Immature natural killer cell (primary cell): ENCODE data around the gene AEN. TPM values are rescaled to one million over a fixed set of nuclear protein-coding genes. Genes with fewer than 3 reads are reported as not detected.
"Not testable (repeated sequence)": the region's sequence is repeated elsewhere in the genome, so short reads cannot be mapped to it uniquely, and the experiment has no call there.

Experiments used
- DNase-seq, 3 donors: peaks; one replicate each; pipeline ENCODE4 v3.0.0; 2022; ENCODE audit warnings: mixed read lengths in 1 of 3
- H3K27ac Mint-ChIP-seq, 6 donors: one replicate each; pipeline ENCODE4 v1.8.0; 2020; ENCODE audit warnings: mixed read lengths in 6 of 6, mild to moderate bottlenecking in 5 of 6, inconsistent platforms in 4 of 6, moderate library complexity in 3 of 6
- H3K27me3 Mint-ChIP-seq, 3 donors: one replicate each; pipeline ENCODE4 v1.8.0; 2020 to 2021; ENCODE audit warnings: low read depth in 3 of 3, mild to moderate bottlenecking in 3 of 3, mixed read lengths in 3 of 3, moderate library complexity in 3 of 3, inconsistent platforms in 1 of 3
- H3K36me3 Mint-ChIP-seq, 3 donors: one replicate each; pipeline ENCODE4 v1.8.0; 2020; ENCODE audit warnings: mixed read lengths in 3 of 3, inconsistent platforms in 2 of 3, mild to moderate bottlenecking in 2 of 3
- H3K4me1 Mint-ChIP-seq, 2 donors: one replicate each; pipeline ENCODE4 v1.8.0; 2020; ENCODE audit warnings: inconsistent platforms in 2 of 2, mild to moderate bottlenecking in 2 of 2, mixed read lengths in 2 of 2, moderate library complexity in 1 of 2
- H3K4me3 Mint-ChIP-seq, 5 donors: one replicate each; pipeline ENCODE4 v1.8.0; 2020; ENCODE audit warnings: mild to moderate bottlenecking in 5 of 5, mixed read lengths in 5 of 5, inconsistent platforms in 3 of 5, moderate library complexity in 3 of 5
- H3K9me3 Mint-ChIP-seq, 6 donors: one replicate each; pipeline ENCODE4 v1.8.0; 2020; ENCODE audit warnings: mild to moderate bottlenecking in 6 of 6, mixed read lengths in 6 of 6, inconsistent platforms in 4 of 6, moderate library complexity in 3 of 6
- polyA plus RNA-seq, 3 donors: library from polyadenylated mRNA; unstranded; fragments of 300-500 nt; fragmentation: Illumina TruSeq; gene quantifications; one replicate each; pipeline ENCODE4 v1.2.3, GENCODE V29; 2021

AEN gene
- polyA plus RNA-seq, 3 donors from 2014 or later, result 11.6 to 17.8 (median 12.1) TPM

DNA sequence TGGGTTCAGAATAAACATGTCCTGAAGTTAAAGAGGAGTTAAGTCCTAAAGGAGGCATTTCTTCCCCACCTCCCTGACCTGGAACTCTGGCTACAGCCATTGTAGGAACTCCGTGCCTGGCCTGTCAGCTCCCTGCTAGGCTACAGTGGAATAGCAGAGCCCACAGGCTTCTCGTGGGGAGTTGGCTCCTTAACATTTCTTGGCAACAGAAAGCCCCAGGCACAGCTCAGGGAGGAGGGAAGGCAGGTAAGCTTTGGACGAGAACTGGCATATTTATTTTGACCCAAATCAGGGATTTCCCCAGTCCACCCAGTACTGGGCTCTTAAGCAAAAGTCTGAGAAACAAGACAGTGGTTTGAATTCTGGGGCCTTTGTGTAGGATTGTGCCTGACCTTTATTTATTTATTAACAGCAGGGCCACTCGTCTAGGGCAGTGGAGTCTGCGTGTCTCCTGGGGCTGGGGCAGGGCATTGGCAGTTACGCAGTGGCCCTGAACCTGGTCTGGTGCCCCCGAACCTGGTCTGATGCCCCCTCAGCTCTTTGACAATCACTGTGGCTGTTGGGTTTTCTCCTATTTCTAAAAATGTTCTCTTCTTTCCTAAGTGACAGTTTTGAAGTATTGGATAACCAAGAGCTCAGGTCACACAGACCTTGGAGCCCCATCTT, 9.8 kb downstream of the AEN start:
- H3K9me3 Mint-ChIP-seq, result no peaks in the 10 kb centered on the region
- peak overlapping the region; percentile 87 to 96 (median 92) for H3K27ac Mint-ChIP-seq
- H3K36me3 Mint-ChIP-seq, result peaks cover 3 to 19% (median 11%) of the 10 kb centered on the region in 3 donors
- H3K4me1 Mint-ChIP-seq, result peaks cover 71 to 76% of the 10 kb centered on the region in 2 donors
- DNase-seq, result no peak
- H3K4me3 Mint-ChIP-seq, result peak overlapping the region in 4 of 5 donors; percentile 24 to 58 (median 36)
- H3K27me3 Mint-ChIP-seq, result peaks cover 0 to 3% (median 0%) of the 10 kb centered on the region in 3 donors

DNA sequence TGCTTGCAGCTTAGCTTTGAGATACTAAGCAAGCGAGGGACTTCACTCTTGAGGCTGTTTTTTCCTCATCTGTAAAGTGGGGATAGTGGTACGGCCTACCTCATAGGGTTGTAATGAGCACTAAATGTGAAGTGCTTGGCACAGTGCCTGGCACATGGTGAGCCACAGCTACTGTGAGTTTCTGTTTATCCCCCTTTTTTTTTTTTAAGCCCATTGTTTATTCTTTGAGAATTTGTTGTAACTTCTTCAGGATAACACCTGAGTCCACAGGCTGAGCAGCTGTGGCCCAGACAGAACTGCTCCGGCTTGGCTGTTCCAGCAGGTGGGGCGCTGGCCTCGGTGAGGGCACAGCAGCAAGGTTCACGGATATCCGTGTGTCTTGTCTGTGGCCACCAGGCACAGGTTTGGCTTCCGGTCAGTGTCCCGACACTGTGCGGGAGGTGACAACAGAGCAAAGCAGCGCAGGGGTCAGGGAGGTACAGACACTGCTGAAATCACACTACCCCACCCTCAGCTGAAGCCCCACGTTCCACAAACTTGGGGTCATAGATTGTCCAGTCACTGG, 10.4 kb downstream of the AEN start:
- peaks cover 77 to 79% of the 10 kb centered on the region in 2 donors for H3K4me1 Mint-ChIP-seq
- peaks cover 3 to 19% (median 11%) of the 10 kb centered on the region in 3 donors for H3K36me3 Mint-ChIP-seq
- DNase-seq, result no peak
- peak overlapping the region; percentile 83 to 93 (median 91) for H3K27ac Mint-ChIP-seq
- peaks cover 0 to 3% (median 0%) of the 10 kb centered on the region in 3 donors for H3K27me3 Mint-ChIP-seq
- H3K4me3 Mint-ChIP-seq, result no peak overlapping the region
- no peaks in the 10 kb centered on the region for H3K9me3 Mint-ChIP-seq

DNA sequence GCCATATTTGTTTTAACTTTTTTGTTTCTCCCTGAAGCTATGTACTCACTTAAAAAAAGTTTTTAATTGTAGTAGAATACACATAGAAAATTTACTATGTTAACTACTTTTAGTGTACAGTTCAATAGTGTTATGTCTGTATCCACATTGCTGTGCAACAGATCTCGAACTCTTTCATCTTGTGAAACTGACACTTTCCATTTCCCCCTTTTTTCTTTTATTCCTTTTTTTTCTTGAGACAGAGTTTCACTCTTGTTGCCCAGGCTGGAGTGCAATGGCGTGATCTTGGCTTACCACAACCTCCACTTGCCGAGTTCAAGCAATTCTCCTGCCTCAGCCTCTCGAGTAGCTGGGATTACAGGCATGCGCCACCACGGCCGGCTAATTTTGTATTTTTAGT, 11.7 kb downstream of the AEN start:
- DNase-seq, H3K4me3 Mint-ChIP-seq, H3K9me3 Mint-ChIP-seq, H3K27me3 Mint-ChIP-seq: not testable (repeated sequence)
- Mint-ChIP-seq H3K27ac (peak overlapping the region; percentile 1 to 87 (median 76)), H3K36me3 (peaks cover 0 to 14% (median 4%) of the 10 kb centered on the region in 3 donors), H3K4me1 (peaks cover 79% of the 10 kb centered on the region in 2 donors)

DNA sequence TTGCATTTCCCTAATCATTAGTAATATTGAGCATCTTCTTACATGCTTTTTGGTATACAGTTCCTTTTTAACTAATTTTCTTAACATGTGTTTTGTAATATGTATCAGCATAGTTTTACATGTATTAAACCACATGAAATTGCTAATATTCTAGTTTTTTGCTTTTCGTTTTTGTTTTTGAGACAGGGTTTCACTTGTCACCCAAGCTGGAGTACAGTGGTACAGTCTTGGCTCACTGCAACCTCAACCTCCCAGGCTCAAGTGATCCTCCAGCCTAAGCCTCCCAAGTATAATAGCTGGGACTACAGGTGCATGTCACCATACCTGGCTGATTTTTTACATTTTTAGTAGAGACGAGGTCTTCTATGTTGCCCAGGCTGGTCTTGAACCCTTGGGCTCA, 13.3 kb downstream of the AEN start:
- H3K4me3 Mint-ChIP-seq, result no peak overlapping the region
- peak overlapping the region; percentile 34 to 100 (median 98) for H3K27ac Mint-ChIP-seq
- H3K36me3 Mint-ChIP-seq, result peaks cover 4 to 16% (median 6%) of the 10 kb centered on the region in 3 donors

DNA sequence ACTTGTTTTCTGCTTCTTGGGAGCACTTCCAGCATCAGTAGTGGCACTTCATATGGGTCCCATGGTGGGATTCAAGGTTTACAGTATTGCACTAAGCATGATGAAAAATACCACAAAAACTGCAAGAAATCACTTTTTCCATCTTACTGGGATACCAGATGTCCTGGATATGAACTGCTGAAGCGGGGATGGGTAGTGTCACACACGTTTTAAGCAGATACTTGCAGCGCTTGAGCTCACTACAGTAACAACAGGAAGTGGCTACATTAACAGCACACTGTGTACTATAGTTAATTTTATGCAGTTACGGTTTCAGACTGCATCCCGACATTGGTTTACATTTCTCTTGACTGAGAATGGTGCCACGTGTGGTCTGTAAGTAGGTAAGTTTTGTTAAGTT, 14.2 kb downstream of the AEN start:
- H3K4me1 Mint-ChIP-seq, result peaks cover 77% of the 10 kb centered on the region in 2 donors
- H3K27ac Mint-ChIP-seq, result peak overlapping the region; percentile 97 to 100 (median 99)
- peak overlapping the region; percentile 83 to 99 (median 93) for H3K4me3 Mint-ChIP-seq
- peaks cover 15 to 22% (median 18%) of the 10 kb centered on the region in 3 donors for H3K27me3 Mint-ChIP-seq
- no peaks in the 10 kb centered on the region for H3K9me3 Mint-ChIP-seq
- H3K36me3 Mint-ChIP-seq, result peaks cover 7 to 16% (median 10%) of the 10 kb centered on the region in 3 donors
- DNase-seq, result peak; percentile 44 to 68 (median 63)

More for the DNA sequence above, 13.3 kb downstream of the AEN start:
- no peak for DNase-seq
- H3K9me3 Mint-ChIP-seq, result no peaks in the 10 kb centered on the region
- peaks cover 7 to 17% (median 9%) of the 10 kb centered on the region in 3 donors for H3K27me3 Mint-ChIP-seq
- H3K4me1 Mint-ChIP-seq, result peaks cover 77% of the 10 kb centered on the region in 2 donors

- H3K36me3 Mint-ChIP-seq, result peaks cover 9 to 19% (median 12%) of the 10 kb centered on the region in 3 donors
- H3K4me3 Mint-ChIP-seq, result peak overlapping the region; percentile 83 to 99 (median 93)
- DNase-seq, result peak in 1 of 3 donors; percentile 27
- H3K9me3 Mint-ChIP-seq, result no peaks in the 10 kb centered on the region
- peaks cover 73 to 74% of the 10 kb centered on the region in 2 donors for H3K4me1 Mint-ChIP-seq
- H3K27me3 Mint-ChIP-seq, result peaks cover 18 to 22% (median 19%) of the 10 kb centered on the region in 3 donors
- H3K27ac Mint-ChIP-seq, result peak overlapping the region; percentile 97 to 100 (median 99)
Observed at GRCh38 chr15:88636050-88636449, 14.9 kb downstream of the AEN start.

DNA sequence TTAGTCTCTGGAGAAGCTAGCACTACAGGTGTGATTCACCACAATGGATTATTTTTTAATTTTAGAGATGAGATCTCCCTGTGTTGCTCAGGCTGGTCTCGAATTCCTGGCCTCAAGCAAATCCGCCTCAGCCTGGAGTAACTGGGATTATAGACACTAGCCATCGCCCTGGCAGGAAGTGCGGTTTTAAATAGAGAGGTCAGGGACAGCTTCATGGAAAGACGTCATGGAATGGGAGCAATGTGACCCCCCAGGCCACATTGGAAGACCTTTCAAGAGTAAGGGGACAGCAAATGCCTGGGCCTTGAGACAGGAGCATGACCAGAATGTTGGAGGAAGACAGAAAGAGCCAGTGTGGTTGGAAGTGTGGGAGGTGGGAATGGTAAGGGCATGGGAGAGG, 15.5 kb downstream of the AEN start:
- Mint-ChIP-seq H3K36me3 (peaks cover 9 to 19% (median 12%) of the 10 kb centered on the region in 3 donors), H3K27ac (peak overlapping the region; percentile 97 to 100 (median 99)), H3K4me1 (peaks cover 69 to 75% of the 10 kb centered on the region in 2 donors), H3K4me3 (peak overlapping the region; percentile 61 to 99 (median 93)), H3K9me3 (no peaks in the 10 kb centered on the region), H3K27me3 (peaks cover 18 to 22% (median 19%) of the 10 kb centered on the region in 3 donors)
- DNase-seq, result no peak

DNA sequence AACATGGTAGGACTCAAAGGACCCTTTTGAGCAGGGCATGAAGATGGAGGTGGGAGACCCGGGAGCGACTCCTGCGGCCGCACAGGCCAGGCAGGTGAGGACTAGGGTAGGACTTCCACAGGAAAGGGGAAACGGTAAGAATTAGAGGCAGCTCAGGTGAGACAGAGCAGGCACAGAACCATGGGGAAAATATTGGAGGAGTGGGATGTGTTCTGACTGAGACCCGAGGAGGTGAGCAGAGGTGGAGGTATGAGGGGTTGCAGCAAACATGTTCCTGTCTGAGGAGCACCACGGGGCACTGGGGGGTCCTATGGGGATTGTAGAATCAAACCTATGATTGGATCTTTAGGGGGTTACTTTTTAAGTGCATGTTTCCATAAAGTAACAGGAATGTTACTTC, 16.3 kb downstream of the AEN start:
- Mint-ChIP-seq H3K27me3 (peaks cover 18 to 20% (median 19%) of the 10 kb centered on the region in 3 donors), H3K4me3 (peak overlapping the region; percentile 88 to 99 (median 94)), H3K27ac (peak overlapping the region; percentile 97 to 100 (median 99)), H3K36me3 (peaks cover 13 to 23% (median 16%) of the 10 kb centered on the region in 3 donors), H3K9me3 (no peaks in the 10 kb centered on the region), H3K4me1 (peaks cover 69 to 74% of the 10 kb centered on the region in 2 donors)
- no peak for DNase-seq

GRCh38 chr15:88637841-88638625, 16.9 kb downstream of the AEN start:
- peaks cover 69 to 77% of the 10 kb centered on the region in 2 donors for H3K4me1 Mint-ChIP-seq
- H3K27ac Mint-ChIP-seq, result peak overlapping the region; percentile 97 to 100 (median 99)

DNA sequence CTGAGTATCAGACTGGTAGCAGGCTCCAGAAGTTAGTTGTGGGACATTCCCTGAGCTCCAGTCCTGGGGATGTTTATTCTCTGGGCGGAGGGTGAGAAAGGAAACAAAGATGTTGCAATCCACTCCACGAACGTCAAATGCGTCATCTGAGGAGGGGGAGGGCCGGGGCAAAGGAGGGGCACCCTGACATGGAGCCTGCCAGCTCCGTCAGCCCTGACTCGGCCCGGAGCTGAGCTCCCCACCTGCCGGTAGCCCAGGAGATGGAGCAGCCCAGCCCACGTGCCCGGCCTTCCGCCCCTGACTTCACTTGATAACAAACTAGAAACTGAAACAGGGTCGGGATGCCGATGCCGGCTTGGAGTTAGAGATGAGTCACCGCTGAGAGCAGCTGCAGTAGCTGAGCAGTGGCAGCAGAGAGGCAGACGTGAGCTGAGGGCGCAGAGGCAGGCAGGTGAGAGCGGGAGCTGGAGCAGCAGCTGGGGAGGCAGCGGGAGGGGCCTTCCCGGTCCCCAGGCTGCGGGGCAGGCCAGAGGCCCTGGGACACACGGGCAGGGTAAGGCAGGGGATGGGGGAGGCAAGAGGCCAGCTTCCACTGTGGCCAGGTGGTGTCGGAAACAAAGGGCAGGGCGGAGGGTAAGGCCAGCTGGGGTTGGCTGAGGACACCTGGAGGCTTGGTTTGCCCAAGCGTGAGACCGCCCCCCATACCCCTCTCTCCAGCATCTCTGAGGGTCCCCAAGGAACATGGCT, 17.7 kb downstream of the AEN start, which contains the start of gene ISG20:
Gene ISG20, plus strand, starts transcription at position 391 of the 747 bp plus-strand sequence. Its CDS starts 351 bp downstream, at position 742.
- H3K36me3 Mint-ChIP-seq, result peaks cover 14 to 18% (median 16%) of the 10 kb centered on the region in 3 donors
- no peaks in the 10 kb centered on the region for H3K9me3 Mint-ChIP-seq
- peak; percentile 97 to 98 (median 97) for DNase-seq
- peak within 1 kb of the TSS; percentile 88 to 99 (median 94) for H3K4me3 Mint-ChIP-seq
- H3K4me1 Mint-ChIP-seq, result peaks cover 72 to 82% of the 10 kb centered on the region in 2 donors
- peak within 1 kb of the TSS; percentile 97 to 100 (median 99) for H3K27ac Mint-ChIP-seq
- peaks cover 19 to 20% (median 20%) of the 10 kb centered on the region in 3 donors for H3K27me3 Mint-ChIP-seq

More at GRCh38 chr15:88637841-88638625, 16.9 kb downstream of the AEN start:
- DNase-seq, result no peak
- H3K4me3 Mint-ChIP-seq, result peak overlapping the region; percentile 88 to 99 (median 94)
- peaks cover 19 to 20% (median 20%) of the 10 kb centered on the region in 3 donors for H3K27me3 Mint-ChIP-seq
- peaks cover 13 to 19% (median 16%) of the 10 kb centered on the region in 3 donors for H3K36me3 Mint-ChIP-seq
- H3K9me3 Mint-ChIP-seq, result no peaks in the 10 kb centered on the region

GRCh38 chr15:88641959-88642452, 20.9 kb downstream of the AEN start:
- Mint-ChIP-seq H3K27me3 (peaks cover 19 to 20% (median 20%) of the 10 kb centered on the region in 3 donors), H3K9me3 (no peaks in the 10 kb centered on the region), H3K4me1 (peaks cover 70 to 71% of the 10 kb centered on the region in 2 donors), H3K36me3 (peaks cover 25 to 32% (median 25%) of the 10 kb centered on the region in 3 donors), H3K27ac (peak overlapping the region; percentile 79 to 98 (median 84)), H3K4me3 (peak overlapping the region; percentile 15 to 53 (median 44))
- no peak for DNase-seq

DNA sequence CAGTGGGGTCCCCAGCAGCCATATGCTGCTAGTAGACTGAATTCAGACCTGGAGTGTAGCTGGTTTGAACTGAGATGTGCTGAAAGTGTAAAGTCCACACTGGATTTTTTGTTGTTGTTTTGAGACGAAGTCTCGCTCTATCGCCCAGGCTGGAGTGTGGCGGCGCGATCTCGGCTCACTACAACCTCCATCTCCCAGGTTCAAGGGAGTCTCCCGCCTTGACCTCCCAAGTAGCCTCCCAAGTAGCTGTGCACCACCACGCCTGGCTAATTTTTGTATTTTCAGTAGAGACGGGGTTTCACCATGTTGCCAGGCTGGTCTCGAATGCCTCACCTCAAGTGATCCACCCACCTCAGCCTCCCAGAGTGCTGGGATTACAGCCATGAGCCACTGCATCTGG, 21.4 kb downstream of the AEN start:
- Mint-ChIP-seq H3K27me3 (peaks cover 19 to 20% (median 20%) of the 10 kb centered on the region in 3 donors), H3K4me1 (peaks cover 70% of the 10 kb centered on the region in 2 donors), H3K36me3 (peaks cover 25 to 35% (median 26%) of the 10 kb centered on the region in 3 donors), H3K27ac (peak overlapping the region in 5 of 6 donors; percentile 81 to 98 (median 84)), H3K4me3 (peak overlapping the region in 2 of 5 donors; percentile 15 to 51)
- DNase-seq, H3K9me3 Mint-ChIP-seq: not testable (repeated sequence)
